ENCODE results near the gene USP9X.

DNA sequence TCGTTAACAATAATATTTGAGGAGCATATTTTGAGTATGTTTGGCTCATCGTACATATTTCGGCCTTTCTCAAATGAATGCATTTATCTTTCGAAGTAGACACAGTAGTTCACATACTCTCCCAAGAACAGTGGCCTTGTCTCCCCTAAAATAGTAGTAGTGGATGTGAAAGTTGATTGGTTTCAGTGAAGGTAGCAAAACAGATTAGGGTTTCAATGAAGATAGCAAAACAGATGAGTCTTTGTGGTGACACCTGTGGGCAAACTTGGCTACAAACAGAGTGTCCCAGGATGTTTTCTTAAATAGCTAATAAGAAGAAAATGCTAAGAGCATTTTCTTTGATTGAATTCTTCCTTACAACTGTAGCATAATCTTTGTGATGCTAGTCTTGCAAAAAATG lies 67.0 kb downstream of the USP9X start:
- TF ChIP-seq POLR2A (IDR thresholded peaks at IDR 0.05): no peak
- TF ChIP-seq, protein P1, sequence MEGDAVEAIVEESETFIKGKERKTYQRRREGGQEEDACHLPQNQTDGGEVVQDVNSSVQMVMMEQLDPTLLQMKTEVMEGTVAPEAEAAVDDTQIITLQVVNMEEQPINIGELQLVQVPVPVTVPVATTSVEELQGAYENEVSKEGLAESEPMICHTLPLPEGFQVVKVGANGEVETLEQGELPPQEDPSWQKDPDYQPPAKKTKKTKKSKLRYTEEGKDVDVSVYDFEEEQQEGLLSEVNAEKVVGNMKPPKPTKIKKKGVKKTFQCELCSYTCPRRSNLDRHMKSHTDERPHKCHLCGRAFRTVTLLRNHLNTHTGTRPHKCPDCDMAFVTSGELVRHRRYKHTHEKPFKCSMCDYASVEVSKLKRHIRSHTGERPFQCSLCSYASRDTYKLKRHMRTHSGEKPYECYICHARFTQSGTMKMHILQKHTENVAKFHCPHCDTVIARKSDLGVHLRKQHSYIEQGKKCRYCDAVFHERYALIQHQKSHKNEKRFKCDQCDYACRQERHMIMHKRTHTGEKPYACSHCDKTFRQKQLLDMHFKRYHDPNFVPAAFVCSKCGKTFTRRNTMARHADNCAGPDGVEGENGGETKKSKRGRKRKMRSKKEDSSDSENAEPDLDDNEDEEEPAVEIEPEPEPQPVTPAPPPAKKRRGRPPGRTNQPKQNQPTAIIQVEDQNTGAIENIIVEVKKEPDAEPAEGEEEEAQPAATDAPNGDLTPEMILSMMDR (IDR thresholded peaks at IDR 0.05): no peak

Measured in lower leg skin (tissue), 3 donors.